ENCODE data around the gene NANOS2. TPM values are rescaled to one million over a fixed set of nuclear protein-coding genes. Genes with fewer than 3 reads are reported as not detected.

The NANOS2 gene
- total and polyA plus RNA-seq, 9 of the 15 experiments (the other 6 are each of a cell fraction or from before 2014, with no cell fraction given) = not detected

DNA sequence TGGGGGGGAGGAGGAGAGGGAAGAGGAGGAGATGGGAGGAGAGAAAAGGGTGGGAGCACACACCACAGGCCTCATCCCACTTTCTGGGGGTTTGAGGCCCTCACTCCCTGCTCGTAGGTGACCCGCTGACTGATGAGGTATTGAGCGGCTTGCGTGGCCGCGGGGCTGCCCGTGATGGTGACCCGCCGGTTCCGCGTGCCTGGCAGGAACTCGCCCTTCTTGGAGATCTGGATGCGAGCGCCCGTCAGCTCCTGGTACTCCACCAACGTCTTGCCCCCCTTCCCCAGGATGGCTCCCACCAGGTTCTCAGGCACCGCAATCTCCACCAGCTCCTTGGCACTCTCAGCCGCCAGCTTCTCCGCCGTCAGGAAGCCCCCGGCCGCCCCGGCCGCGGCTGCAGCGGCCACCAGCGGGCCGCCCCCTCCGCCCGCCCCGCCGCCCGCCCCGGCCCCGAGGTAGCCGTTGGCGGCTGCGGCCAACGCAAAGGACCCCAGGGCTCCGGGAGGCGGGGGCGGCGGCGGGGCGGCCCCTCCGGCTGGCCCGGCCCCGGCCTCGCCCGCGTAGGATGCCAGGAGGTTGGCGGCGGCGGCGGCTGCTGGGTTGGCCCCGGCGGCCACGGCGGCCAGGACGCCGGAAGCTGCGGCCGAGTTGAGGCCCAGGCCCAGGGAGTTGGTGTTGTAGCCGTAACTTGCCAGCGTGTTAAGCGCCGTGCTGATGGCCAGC is 25.4 kb upstream of the NANOS2 start:
- in situ Hi-C loops (cut with MboI) = no loop called here

More for the DNA sequence above, 25.4 kb upstream of the NANOS2 start:
- H3K36me3 ChIP-seq (ENCODE audit: control insufficient read depth, insufficient read depth, low read length) = no peaks in the 10 kb centered on the region
- DNase-seq (ENCODE audit: extremely low read depth in 1 of 4, low spot score in 3 of 4) = no peak
- no peak overlapping the region for H3K27ac ChIP-seq (ENCODE audit: extremely low read depth, low read depth, low read length)
- 53% methylated on average over 15 of the region's 67 CpGs for whole genome bisulfite sequencing (ENCODE audit: insufficient coverage, low coverage, missing lambda C conversion rate)
- no peaks in the 10 kb centered on the region for H3K9me1 ChIP-seq (ENCODE audit: control insufficient read depth, insufficient read depth, low read length)
- no peak overlapping the region for H3K4me3 ChIP-seq
- H3K79me2 ChIP-seq (ENCODE audit: control insufficient read depth, insufficient read depth, low read length) = no peaks in the 10 kb centered on the region
- H3K9ac ChIP-seq (ENCODE audit: insufficient read depth in 1 of 2, low read depth in 2 of 2, low read length in 2 of 2) = no peak overlapping the region
- H2AFZ ChIP-seq (ENCODE audit: low read depth, low read length) = no peak overlapping the region
- no peak overlapping the region for H3K4me2 ChIP-seq (ENCODE audit: insufficient read depth, low read length)
- peaks cover 0 to 15% of the 10 kb centered on the region in 2 experiments; a peak in 3 of 5 replicates for H3K4me1 ChIP-seq (replicated peaks in 1 of 2; ENCODE audit: control insufficient read depth in 2 of 2, insufficient read depth in 2 of 2, low read length in 2 of 2)
- H3K9me3 ChIP-seq (replicated peaks; ENCODE audit: control insufficient read depth, insufficient read depth, low read depth, low read length) = no peaks in the 10 kb centered on the region
- ATAC-seq = no peak
- peaks cover 28 to 34% of the 10 kb centered on the region in 2 experiments; a peak in 4 of 5 replicates for H3K27me3 ChIP-seq (ENCODE audit: control insufficient read depth in 2 of 2, insufficient read depth in 2 of 2, low read length in 2 of 2)
- no peak for FAIRE-seq
- intact Hi-C loops (cut with micrococcal nuclease) = no loop called here
- no peaks in the 10 kb centered on the region; the same call in 1 of the 2 replicates for H4K20me1 ChIP-seq (replicated peaks; ENCODE audit: control insufficient read depth, insufficient read depth, low read length)
- no peak for TF ChIP-seq ZNF197 (CRISPR knock-in tag; IDR thresholded peaks at IDR 0.05; ENCODE audit: low read depth)
- TF ChIP-seq CSDE1 (IDR thresholded peaks at IDR 0.05) = no peak
- TF ChIP-seq ZNF449 (CRISPR knock-in tag; IDR thresholded peaks at IDR 0.05) = no peak
- no peak for TF ChIP-seq CEBPB (tag; IDR thresholded peaks at IDR 0.05)
- no peak for TF ChIP-seq ZNF395 (CRISPR knock-in tag; IDR thresholded peaks at IDR 0.05)
- no peak for TF ChIP-seq MECOM (CRISPR knock-in tag; IDR thresholded peaks at IDR 0.05)
- CTCF ChIA-PET (ENCODE audit: low intra/inter-chr PET ratio) = no interaction called here
- POLR2A ChIA-PET = no interaction called here
- no TSS peak for BruUV-seq (replicated peaks)

Measured in K562 (cell line).